Measurements from ENCODE around the gene FRA10AC1. TPM values are rescaled to one million over a fixed set of nuclear protein-coding genes. Genes with fewer than 3 reads are reported as not detected.

Gene FRA10AC1
- total and polyA plus RNA-seq, 2 of the 13 experiments (the other 11 are each of a cell fraction or from before 2014, with no cell fraction given): 5.3 to 7.4 TPM

DNA sequence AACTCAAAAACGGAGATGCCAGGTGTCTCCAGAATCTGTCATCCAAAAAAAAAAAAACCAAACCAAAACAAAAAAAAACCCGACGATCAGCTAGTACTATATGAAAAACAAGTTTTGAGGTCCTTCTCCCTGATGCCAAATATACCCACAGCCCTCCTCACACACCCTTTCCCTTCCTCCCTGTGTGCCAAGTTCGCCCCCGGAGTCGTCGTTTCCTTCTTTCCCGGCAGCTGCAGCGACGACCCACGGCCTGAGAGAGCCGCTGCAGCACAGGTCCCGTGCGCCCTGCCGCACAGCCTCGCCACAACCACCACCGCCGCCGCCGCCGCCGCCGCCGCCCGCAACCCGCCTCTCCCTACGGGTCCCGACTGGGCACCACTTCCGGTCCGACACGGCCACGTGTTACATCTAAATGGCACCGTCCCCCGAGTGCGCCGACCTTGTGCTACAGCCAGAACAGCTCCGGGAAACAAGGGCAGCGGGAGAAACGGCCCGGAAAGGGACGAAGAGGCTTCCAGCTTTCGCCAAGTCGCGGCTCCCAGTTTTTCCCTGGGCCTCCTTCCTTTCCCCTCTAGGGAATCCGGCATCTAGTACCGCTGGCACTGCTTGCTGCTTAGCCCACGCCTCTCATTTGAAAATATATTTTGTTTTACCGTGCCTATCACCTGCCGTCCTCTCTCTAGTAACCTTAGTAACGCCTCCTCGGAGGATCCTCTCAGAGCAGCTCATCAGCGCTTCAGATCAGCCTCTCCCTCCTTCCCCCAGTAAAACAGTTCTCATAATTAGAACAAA is at the start of gene FRA10AC1 (continued):
- TF ChIP-seq FOXA3 (CRISPR knock-in tag; IDR thresholded peaks at IDR 0.05) (peak; percentile 78; the same call in 1 of the 2 replicates), SRY (CRISPR knock-in tag; IDR thresholded peaks at IDR 0.05) (peak; percentile 83), ZNF616 (CRISPR knock-in tag; IDR thresholded peaks at IDR 0.05; ENCODE audit: low read depth) (no peak; the same call in 1 of the 2 replicates), SP5 (CRISPR knock-in tag; IDR thresholded peaks at IDR 0.05; ENCODE audit: borderline replicate concordance, low read depth) (no peak), ZFY (CRISPR knock-in tag; IDR thresholded peaks at IDR 0.05) (peak; percentile 73), NFIC (IDR thresholded peaks at IDR 0.05; ENCODE audit: low read length) (no peak), ZSCAN22 (CRISPR knock-in tag; IDR thresholded peaks at IDR 0.05) (0 out of 2 replicates have a peak, but pooled peaks have one; percentile 30), LCORL (IDR thresholded peaks at IDR 0.05) (no peak), LCORL (CRISPR knock-in tag; IDR thresholded peaks at IDR 0.05) (peak; percentile 79), MIXL1 (CRISPR knock-in tag; IDR thresholded peaks at IDR 0.05) (peak; percentile 67; the same call in 1 of the 2 replicates), ZNF326 (CRISPR knock-in tag; IDR thresholded peaks at IDR 0.05; ENCODE audit: borderline replicate concordance) (no peak), HOXA3 (CRISPR knock-in tag; IDR thresholded peaks at IDR 0.05) (peak; percentile 96), PAF1 (CRISPR knock-in tag; IDR thresholded peaks at IDR 0.05) (no peak), SRSF4 (IDR thresholded peaks at IDR 0.05; ENCODE audit: low read depth, low read length, poor library complexity, severe bottlenecking) (no peak), ZFAT (CRISPR knock-in tag; conservative IDR thresholded peaks at IDR 0.05) (no peak), NR2F1 (CRISPR knock-in tag; IDR thresholded peaks at IDR 0.05) (peak; percentile 61 to 70), ZNF746 (CRISPR knock-in tag; IDR thresholded peaks at IDR 0.05) (peak; percentile 78; the same call in 1 of the 2 replicates), KDM3A (CRISPR knock-in tag; IDR thresholded peaks at IDR 0.05; ENCODE audit: low read depth) (peak; percentile 86), ZBTB38 (CRISPR knock-in tag; IDR thresholded peaks at IDR 0.05) (peak; percentile 89; the same call in 1 of the 2 replicates), ZNF747 (CRISPR knock-in tag; IDR thresholded peaks at IDR 0.05; ENCODE audit: borderline replicate concordance) (peak; percentile 94; the same call in 1 of the 2 replicates), TOE1 (CRISPR knock-in tag; IDR thresholded peaks at IDR 0.05) (no peak)
- TF ChIP-seq, protein P1, sequence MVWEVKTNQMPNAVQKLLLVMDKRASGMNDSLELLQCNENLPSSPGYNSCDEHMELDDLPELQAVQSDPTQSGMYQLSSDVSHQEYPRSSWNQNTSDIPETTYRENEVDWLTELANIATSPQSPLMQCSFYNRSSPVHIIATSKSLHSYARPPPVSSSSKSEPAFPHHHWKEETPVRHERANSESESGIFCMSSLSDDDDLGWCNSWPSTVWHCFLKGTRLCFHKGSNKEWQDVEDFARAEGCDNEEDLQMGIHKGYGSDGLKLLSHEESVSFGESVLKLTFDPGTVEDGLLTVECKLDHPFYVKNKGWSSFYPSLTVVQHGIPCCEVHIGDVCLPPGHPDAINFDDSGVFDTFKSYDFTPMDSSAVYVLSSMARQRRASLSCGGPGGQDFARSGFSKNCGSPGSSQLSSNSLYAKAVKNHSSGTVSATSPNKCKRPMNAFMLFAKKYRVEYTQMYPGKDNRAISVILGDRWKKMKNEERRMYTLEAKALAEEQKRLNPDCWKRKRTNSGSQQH (CRISPR knock-in tag; IDR thresholded peaks at IDR 0.05; ENCODE audit: low read depth): peak; percentile 98
- TF ChIP-seq, protein P2, sequence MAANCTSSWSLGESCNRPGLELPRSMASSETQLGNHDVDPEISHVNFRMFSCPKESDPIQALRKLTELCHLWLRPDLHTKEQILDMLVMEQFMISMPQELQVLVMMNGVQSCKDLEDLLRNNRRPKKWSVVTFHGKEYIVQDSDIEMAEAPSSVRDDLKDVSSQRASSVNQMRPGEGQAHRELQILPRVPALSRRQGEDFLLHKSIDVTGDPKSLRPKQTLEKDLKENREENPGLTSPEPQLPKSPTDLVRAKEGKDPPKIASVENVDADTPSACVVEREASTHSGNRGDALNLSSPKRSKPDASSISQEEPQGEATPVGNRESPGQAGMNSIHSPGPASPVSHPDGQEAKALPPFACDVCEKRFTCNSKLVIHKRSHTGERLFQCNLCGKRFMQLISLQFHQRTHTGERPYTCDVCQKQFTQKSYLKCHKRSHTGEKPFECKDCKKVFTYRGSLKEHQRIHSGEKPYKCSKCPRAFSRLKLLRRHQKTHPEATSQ (CRISPR knock-in tag; IDR thresholded peaks at IDR 0.05; ENCODE audit: borderline replicate concordance): peak; percentile 71; the same call in 1 of the 2 replicates
- TF ChIP-seq, protein P3, sequence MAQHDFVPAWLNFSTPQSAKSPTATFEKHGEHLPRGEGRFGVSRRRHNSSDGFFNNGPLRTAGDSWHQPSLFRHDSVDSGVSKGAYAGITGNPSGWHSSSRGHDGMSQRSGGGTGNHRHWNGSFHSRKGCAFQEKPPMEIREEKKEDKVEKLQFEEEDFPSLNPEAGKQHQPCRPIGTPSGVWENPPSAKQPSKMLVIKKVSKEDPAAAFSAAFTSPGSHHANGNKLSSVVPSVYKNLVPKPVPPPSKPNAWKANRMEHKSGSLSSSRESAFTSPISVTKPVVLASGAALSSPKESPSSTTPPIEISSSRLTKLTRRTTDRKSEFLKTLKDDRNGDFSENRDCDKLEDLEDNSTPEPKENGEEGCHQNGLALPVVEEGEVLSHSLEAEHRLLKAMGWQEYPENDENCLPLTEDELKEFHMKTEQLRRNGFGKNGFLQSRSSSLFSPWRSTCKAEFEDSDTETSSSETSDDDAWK (CRISPR knock-in tag; IDR thresholded peaks at IDR 0.05): no peak
- TF ChIP-seq, protein P4, sequence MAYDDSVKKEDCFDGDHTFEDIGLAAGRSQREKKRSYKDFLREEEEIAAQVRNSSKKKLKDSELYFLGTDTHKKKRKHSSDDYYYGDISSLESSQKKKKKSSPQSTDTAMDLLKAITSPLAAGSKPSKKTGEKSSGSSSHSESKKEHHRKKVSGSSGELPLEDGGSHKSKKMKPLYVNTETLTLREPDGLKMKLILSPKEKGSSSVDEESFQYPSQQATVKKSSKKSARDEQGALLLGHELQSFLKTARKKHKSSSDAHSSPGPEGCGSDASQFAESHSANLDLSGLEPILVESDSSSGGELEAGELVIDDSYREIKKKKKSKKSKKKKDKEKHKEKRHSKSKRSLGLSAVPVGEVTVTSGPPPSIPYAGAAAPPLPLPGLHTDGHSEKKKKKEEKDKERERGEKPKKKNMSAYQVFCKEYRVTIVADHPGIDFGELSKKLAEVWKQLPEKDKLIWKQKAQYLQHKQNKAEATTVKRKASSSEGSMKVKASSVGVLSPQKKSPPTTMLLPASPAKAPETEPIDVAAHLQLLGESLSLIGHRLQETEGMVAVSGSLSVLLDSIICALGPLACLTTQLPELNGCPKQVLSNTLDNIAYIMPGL (CRISPR knock-in tag; IDR thresholded peaks at IDR 0.05; ENCODE audit: borderline replicate concordance in 1 of 2, low read depth in 1 of 2): peak; percentile 96 to 97

All from HepG2 (cell line).